HUDEP-2 (cell line): ENCODE results near the gene APBA2.
"Not testable (repeated sequence)": the region's sequence is repeated elsewhere in the genome, so short reads cannot be mapped to it uniquely, and the experiment has no call there.

Experiments
- DNase-seq, 76 experiments: peaks; one replicate each; lab custom pipeline; 2025; ENCODE audit not compliant: unreplicated experiment in 76 of 76; lab: John Stamatoyannopoulos, UW

APBA2 gene

GRCh38 chr15:28876845-28877185 is 9.0 kb upstream of the APBA2 start:
- DNase-seq = no peak

DNA sequence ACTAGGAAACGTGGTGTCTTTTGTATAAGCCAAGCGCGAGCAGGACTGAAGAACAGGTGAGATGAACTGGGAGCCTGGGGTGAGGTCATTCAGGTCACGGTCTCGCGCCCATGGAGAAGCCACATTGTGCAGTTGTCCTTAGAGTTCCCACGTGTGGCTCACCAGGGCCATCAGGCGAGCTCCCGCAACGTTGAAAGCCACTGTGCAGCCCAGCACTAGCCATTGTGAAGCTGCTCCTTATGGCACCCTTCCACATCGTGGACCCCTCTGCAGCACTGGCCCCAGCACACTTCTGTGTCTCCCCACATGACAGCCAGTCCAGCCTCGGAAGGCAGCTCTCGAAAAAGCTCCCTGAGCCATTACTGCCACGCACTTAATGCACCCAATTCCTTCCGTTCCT is 7.6 kb upstream of the APBA2 start:
- DNase-seq = peak in 1 of 76 experiments; percentile 2

DNA sequence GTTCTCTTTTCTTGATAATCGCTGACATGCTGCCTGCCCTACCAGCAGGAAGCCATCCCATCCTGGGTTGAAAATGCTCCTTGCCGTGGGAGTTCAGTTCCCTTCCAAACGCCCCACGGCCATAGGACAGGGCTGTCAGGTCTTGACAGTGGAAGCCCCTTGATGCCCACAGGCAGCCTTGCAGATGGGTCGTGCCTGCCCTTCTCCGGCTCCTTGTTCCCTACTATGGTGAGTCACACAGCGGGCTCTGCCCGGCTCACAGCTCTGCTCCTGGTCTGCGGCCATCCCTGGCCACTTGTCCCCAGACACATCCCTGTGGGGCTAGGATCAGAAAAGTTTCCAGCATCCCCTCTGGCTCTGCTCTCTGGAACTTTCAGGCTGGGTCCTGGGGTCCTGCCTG is 6.2 kb upstream of the APBA2 start:
- no peak for DNase-seq

- DNase-seq = no peak
Observed at GRCh38 chr15:28880680-28881079, 5.1 kb upstream of the APBA2 start.

- DNase-seq = no peak
Observed at GRCh38 chr15:28881170-28881569, 4.6 kb upstream of the APBA2 start.

GRCh38 chr15:28881600-28881999 is 4.2 kb upstream of the APBA2 start:
- DNase-seq = peak in 1 of 76 experiments; percentile 2

DNA sequence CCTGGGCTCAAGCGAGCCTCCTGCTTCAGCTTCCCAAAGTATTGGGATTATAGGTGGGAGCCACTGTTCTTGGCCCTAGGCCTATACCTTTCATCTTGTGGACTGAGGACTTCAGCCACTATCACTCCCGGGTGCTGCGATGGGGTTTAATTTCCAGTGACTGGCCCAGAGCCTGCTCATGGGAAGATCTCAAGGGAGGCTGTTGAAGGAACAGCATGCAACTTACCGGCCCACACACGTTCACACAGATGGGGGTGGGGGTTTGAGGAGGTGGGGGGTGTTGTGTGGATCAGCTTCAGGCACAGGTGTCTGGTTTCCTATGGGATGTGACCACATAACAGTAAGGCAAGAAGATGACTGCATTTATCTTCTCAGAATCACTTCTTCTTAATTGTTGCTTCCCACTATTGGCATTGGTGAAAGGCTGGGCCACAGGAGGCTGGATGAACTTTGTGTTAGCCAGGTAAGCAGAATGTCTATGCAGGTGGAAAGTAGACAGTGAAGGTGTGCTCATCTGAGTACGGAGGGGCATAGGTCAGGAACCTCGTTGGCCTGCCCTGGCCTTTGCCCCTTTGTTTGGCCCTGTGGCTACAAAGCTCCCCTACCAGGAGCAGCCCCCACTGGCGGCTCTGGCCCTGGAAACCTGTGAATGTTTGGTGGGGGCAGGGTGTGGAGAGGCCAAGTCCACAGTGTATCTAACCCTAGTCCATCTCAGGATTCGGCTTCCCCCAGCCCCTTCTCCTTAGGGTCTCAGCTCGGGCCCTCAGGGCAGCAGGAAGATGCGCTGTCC is 1.4 kb upstream of the APBA2 start:
- DNase-seq = no peak

GRCh38 chr15:28885128-28885629 is 595 bp upstream of the APBA2 start:
- DNase-seq = no peak

GRCh38 chr15:28886431-28887338 is 911 bp downstream of the APBA2 start:
- DNase-seq = no peak

GRCh38 chr15:28887339-28888174 is 1.8 kb downstream of the APBA2 start:
- no peak for DNase-seq

- DNase-seq = no peak
Observed at GRCh38 chr15:28888302-28888894, 2.6 kb downstream of the APBA2 start.

DNA sequence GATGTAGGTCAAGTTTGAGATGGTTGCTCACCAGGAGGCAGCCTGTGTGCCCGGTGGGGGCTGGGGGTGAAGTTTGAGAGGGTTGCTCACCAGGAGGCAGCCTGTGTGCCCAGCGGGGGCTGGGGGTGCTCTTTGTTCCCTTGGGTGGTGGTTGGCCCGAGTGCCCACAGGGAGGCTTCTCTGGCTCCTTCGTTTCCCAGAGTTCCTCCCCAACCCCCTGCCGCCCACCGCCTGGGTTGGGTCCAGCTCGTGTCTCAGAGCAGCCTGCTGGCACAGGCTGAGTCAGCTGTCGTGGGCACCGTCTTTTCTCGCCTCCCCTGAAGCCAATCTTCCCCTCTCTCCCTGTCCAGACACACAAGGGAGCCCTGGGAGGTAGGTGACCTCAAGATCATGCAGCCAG is 3.1 kb downstream of the APBA2 start:
- no peak for DNase-seq

GRCh38 chr15:28889346-28889745 is 3.6 kb downstream of the APBA2 start:
- no peak for DNase-seq

GRCh38 chr15:28889871-28890270 is 4.1 kb downstream of the APBA2 start:
- DNase-seq = not testable (repeated sequence)

- DNase-seq = not testable (repeated sequence)
Observed at GRCh38 chr15:28890291-28890690, 4.5 kb downstream of the APBA2 start.

GRCh38 chr15:28890711-28891495 is 5.1 kb downstream of the APBA2 start:
- DNase-seq = no peak

DNA sequence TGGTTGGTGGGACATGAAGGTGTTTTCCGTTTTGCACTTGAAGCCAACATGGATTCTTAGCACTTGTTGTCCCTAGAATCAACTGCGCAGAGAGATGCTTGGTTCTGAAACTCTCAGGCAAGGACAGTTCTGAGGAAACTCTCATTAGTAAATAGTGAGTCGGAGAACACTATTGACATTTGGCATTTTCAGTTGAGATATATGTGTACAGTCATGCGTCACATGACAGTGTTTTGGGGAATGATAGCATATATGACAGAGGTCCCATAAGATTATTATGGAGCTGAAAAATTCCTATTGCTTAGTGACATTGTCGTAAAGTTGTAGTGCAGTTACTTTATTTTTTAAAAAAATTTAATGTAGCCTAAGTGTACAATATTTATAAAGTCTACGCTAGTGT is 5.8 kb downstream of the APBA2 start:
- no peak for DNase-seq

GRCh38 chr15:28892789-28893610 is 7.2 kb downstream of the APBA2 start:
- DNase-seq = no peak

- no peak for DNase-seq
Observed at GRCh38 chr15:28894631-28895030, 8.9 kb downstream of the APBA2 start.
